Bladder microvascular endothelial cell (primary cell): ENCODE measurements around the gene SPOCK2. TPM values are rescaled to one million over a fixed set of nuclear protein-coding genes. Genes with fewer than 3 reads are reported as not detected.

Experiments used
- total RNA-seq: library from RNA; depleted of rRNA; stranded (reverse); fragments of >200 nt; gene quantifications from 2 replicates; pipeline ENCODE4 v1.2.3, GENCODE V29; 2014

The SPOCK2 gene, protein sequence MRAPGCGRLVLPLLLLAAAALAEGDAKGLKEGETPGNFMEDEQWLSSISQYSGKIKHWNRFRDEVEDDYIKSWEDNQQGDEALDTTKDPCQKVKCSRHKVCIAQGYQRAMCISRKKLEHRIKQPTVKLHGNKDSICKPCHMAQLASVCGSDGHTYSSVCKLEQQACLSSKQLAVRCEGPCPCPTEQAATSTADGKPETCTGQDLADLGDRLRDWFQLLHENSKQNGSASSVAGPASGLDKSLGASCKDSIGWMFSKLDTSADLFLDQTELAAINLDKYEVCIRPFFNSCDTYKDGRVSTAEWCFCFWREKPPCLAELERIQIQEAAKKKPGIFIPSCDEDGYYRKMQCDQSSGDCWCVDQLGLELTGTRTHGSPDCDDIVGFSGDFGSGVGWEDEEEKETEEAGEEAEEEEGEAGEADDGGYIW
- 0.32 and 1.0 TPM in 2 replicates for total RNA-seq

DNA sequence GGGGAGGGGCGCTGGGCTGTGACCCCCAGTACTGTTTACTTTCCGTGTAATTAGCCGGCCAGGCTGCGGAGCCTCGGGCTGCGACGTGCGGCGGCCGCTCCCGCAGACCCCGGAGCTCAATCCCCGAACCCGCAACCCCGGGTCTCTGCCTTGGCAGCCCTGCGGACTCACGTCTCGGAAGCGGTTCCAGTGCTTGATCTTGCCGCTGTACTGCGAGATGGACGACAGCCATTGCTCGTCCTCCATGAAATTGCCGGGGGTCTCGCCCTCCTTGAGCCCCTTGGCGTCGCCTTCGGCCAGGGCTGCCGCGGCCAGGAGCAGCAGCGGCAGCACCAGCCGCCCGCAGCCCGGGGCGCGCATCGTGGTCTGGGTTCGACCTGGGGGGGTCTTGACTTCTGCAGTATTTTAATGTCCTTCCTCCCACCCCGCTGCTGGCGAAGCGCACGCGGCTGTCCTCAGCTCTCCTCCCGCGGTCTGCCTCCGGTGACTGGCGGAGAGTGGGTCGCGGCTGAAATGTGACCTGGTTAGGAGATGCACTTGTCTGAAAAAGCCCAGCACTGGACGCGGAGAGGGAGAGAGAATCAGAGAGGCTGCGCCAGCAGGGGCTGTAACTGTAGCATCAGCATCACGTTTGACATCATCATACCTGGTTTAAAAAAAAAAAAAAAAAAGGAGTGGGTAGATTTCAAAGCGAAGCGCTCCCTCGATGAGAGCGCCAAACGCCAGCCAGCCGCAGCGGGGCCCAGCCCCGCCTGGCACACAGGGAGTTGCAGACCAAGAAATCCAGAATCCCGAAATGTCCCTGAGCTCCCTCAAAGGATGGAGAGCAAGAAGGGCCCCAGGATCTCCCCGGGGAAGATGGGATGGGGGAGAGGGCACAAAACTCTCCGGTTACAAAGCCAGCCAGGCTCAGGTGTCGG is at the start of gene SPOCK2:
TSS of gene SPOCK2 (minus strand) at position 583 of the 920 bp plus-strand sequence. CDS start at position 360, 223 bp downstream.

Other genes starting within 250 kb of the SPOCK2 start
- gene PSAP, start 237.3 kb downstream of the SPOCK2 start, total RNA-seq: 620 and 1,041 TPM in 2 replicates
- 5.5 and 6.1 TPM in 2 replicates for gene CHST3, start 124.2 kb downstream of the SPOCK2 start, total RNA-seq
- 26.9 and 48.4 TPM in 2 replicates for gene ANAPC16, start 127.5 kb upstream of the SPOCK2 start, total RNA-seq
- 19.6 and 31.2 TPM in 2 replicates for gene ASCC1, start 127.7 kb upstream of the SPOCK2 start, total RNA-seq
- gene DDIT4, start 185.4 kb upstream of the SPOCK2 start, total RNA-seq: 166 and 174 TPM in 2 replicates